Fibroblast of peridontal ligament (primary cell): ENCODE data around the gene EXOC6.
"Not testable (repeated sequence)": the region's sequence is repeated elsewhere in the genome, so short reads cannot be mapped to it uniquely, and the experiment has no call there.

Source experiments
- DNase-seq: peaks from one replicate; pipeline ENCODE4 v3.0.0-alpha.2; 2010; ENCODE audit errors: extremely low read depth

The EXOC6 gene

GRCh38 chr10:92880233-92880861 lies 32.0 kb downstream of the EXOC6 start:
- peak; percentile 77 for DNase-seq

GRCh38 chr10:92880917-92881316 lies 32.6 kb downstream of the EXOC6 start:
- no peak for DNase-seq

- no peak for DNase-seq
Measured at GRCh38 chr10:92886334-92886961, 38.1 kb downstream of the EXOC6 start.

- no peak for DNase-seq
Measured at GRCh38 chr10:92890471-92890870, 42.2 kb downstream of the EXOC6 start.

DNA sequence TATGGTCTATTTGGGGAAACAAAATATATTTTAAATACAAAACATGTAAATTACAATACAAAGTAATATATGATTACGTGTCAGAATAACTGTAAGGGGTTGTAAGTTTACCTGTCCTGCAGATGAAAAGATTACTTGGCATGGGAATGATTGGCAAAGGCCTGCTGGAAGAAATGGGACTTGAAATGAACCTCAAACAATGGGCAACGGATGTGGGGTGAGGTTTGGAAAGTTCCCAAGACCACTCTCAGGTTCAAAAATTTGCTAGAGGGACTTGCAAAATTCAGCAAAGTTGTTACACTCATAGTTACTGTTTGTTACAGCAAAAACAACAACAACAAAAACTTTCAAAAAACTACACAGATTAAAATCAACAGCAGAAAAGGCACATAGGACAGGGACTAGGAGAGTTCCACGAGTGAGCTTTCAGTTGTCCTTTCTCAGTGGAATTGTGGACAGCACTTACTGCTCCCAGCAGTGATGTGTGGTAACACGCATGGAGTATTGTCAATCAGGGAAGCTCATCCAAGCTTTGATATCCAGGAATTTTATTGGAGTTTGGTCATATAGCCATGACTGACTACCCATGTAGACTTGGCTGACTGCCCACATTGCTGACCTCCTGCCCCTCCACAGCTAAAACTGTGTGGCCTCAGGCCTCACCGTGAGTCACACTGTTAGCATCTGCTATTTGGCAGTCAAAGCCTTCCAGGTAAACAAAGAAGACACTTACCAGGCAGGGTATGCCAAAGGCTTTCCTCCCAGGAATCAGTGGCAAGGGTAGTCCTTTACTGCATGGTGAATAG lies 43.8 kb downstream of the EXOC6 start:
- DNase-seq = peak; percentile 63

GRCh38 chr10:92892691-92893054 lies 44.4 kb downstream of the EXOC6 start:
- DNase-seq = no peak

DNA sequence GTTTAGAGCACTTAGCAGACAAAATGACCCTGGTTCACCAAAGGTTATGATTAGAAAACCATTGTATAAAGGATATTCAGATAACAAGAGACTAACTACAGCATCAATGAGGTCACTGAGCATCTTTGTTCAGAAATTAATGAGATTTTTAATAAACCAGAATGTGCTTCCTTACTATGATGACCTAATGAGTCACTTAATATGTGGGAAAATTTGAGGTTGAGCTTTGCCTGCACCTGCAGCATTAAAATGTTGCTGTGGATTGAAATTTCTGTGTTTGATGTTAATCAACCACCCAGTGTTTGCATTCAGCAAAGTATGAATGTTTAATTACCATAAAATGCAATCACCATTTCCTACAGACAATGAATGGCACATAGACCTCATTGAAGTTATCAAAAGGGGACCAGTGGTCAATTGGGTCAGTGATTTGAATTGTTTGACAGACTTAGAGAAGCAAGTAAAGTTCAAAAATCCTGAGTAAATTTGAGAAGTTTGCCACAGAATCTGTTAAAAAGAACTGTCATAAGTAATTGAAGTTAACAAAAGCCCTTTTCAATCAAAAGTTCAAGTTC lies 45.8 kb downstream of the EXOC6 start:
- no peak for DNase-seq

- no peak for DNase-seq
Measured at GRCh38 chr10:92897916-92898315, 49.6 kb downstream of the EXOC6 start.

DNA sequence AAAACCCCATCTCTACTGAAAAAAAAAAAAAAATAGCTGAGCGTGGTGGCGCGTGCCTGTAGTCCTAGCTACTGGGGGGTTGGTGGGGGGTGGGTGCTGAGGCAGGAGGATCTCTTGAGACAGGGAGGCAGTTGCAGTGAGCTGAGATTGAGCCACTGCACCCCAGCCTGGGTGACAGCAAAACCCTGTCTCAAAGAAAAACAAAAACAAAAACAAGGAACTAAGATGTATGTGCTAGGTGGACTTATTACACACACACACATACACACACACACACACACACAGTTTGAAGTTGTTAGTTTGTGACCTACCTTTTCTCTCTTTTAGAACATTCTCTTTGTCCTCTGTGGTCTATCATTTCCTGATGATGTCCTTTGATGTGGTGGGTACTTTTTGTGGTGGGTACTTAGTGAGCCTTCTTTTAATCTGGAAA lies 53.5 kb downstream of the EXOC6 start:
- DNase-seq = no peak

- no peak for DNase-seq
Measured at GRCh38 chr10:92903633-92904032, 55.3 kb downstream of the EXOC6 start.

DNA sequence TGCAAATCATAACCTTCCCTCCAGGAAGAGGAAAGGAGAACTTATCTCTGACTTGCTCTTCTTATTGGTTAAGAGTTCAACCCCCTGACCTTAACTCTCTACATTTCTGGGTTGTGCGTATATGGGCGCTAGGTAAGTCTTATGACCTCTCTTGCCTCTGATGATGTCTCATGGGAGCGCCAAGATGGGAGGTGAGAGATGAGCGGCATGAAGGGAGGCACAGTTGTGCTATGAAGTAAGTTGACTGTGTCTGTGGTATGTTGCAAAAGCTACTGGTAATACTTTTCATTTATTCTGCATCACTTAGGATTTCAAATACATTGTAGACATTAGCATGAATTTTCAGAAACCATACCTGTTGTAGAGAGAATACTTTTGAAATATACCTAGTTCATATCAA lies 59.0 kb downstream of the EXOC6 start:
- no peak for DNase-seq

- DNase-seq = not testable (repeated sequence)
Measured at GRCh38 chr10:92912631-92913030, 64.3 kb downstream of the EXOC6 start.

DNA sequence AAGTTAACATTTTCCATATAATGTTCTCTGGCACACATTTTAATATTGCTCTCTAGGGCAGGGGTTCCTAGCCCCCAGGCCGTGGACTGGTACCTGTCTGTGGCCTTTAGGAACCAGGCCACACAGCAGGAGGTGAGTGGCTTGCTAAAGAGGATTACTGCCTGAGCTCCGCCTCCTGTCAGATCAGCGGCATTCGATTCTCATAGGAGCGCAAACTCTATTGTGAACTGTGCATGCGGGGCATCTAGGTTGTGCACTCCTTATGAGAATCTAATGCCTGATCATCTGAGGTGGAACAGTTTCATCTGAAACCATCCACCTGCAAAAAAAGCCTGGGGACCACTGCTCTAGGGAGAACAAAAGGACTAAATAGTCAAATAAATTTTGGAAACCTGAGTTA lies 65.7 kb downstream of the EXOC6 start:
- no peak for DNase-seq

- peak; percentile 51 for DNase-seq
Measured at GRCh38 chr10:92914478-92915325, 66.4 kb downstream of the EXOC6 start.

DNA sequence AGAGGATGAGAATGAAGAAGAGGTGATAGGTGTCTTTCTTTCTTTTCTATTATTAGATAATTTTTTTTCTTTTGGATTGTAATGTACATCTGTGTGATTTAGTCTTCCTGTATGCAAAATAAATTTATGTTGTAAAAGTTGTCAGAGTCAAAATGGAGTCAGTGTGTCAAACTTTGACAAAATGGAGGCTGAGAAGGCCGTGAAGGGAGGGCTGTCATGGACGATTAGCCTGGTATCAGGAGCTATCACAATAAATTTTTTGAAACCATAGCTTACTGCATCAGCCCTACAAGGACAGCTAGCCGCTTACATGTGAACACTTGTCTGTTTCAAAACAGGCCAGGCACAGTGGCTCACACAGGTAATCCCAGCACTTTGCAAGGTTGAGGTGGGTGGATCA lies 67.6 kb downstream of the EXOC6 start:
- no peak for DNase-seq

DNA sequence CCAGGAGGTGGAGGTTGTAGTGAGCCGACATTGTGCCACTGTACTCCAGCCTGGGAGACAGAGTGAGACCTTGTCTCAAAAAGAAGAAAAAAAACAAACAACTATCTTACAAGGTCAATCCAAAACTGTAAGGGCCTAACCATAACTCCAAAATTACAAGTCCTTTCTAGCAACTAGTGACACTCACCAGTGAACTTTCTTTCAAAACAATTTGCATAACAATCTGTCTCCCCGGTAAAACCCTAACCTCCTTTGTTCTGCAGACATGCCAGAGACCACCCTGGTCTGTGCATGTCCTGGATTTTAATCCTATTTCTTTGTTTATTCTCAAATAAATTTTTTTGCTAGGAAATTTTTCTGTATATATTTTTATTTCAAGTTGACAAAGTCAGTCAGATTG lies 68.1 kb downstream of the EXOC6 start:
- no peak for DNase-seq

DNA sequence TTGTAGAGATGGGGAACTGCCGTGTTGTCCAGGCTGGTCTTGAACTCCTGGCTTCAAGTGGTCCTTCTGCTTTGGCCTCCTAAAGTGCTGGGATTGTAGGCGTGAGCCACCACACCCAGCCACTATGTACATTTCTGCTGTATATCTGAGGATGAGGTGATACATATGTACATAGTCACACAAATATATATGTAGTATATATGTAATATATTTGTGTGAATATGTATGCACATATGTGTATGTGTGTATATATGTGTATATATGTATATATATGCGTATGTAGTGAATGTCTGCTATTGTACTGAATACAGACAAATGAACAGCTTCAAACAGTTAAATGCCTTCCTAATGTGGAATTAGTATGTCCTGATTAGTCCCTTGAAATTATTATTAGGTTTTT lies 70.3 kb downstream of the EXOC6 start:
- no peak for DNase-seq

GRCh38 chr10:92920866-92921265 lies 72.5 kb downstream of the EXOC6 start:
- no peak for DNase-seq

DNA sequence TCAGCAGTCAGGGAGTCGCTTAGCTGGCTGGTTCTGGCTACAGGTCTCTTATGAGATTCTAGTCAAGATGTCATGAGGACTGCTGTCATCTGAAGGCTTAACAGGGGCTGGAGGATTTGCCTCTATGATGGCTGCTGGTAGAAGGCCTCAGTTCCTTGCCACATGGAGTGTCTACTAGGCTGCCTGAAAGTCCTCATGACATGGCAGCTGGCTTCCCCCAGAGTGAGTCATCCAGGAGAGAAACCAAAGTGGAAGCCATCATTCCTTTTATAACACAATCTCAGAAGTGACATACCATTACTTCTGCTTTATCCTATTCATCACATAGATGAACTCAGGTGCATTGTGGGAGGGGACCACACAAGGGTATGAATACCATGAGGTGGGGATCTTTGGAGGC lies 75.1 kb downstream of the EXOC6 start:
- DNase-seq = no peak

DNA sequence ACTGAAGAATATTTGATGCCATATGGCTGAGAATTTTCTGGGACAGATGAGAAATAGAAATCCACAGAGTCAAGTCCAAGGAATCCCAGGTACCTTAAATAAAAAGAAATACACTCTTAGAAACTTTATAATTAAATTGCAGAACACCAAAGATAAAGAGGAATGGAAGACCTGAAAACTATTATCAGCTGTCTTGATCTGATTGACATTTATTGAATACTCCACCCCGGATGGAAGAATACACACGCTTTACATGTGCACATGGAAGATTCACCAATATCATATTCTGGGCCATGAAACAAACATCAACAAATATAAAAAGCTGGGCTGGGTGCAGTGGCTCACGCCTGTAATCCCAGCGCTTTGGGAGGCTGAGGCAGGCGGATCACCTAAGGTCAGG lies 81.6 kb downstream of the EXOC6 start:
- DNase-seq = no peak

GRCh38 chr10:92931597-92931996 lies 83.3 kb downstream of the EXOC6 start:
- no peak for DNase-seq

- DNase-seq = no peak
Measured at GRCh38 chr10:92937876-92938275, 89.6 kb downstream of the EXOC6 start.
